Activated B cell treated with CpG ODN at 0.5 μM for 24 hours (primary cell): ENCODE measurements around the gene CYP2D6. TPM values are rescaled to one million over a fixed set of nuclear protein-coding genes. Genes with fewer than 3 reads are reported as not detected.
"Not testable (repeated sequence)": the region's sequence is repeated elsewhere in the genome, so short reads cannot be mapped to it uniquely, and the experiment has no call there.

ENCODE experiments used
- ATAC-seq: fragments of 200-7000 bp; cut with Tn5 transposase; one replicate; pipeline ENCODE4 v1.10.0; 2021; ENCODE audit warnings: low read depth, mild to moderate bottlenecking, moderate library complexity
- CTCF ChIA-PET: fragments of 350-600 bp; sonication (Branson Sonifier 250); formaldehyde crosslinking; loops from one replicate; lab custom pipeline; 2021; ENCODE audit warnings: antibody characterized with exemption; lab: Charles Lee
- POLR2A ChIA-PET: fragments of 350-600 bp; sonication (Branson Sonifier 250); formaldehyde crosslinking; loops from one replicate; lab custom pipeline; 2021; ENCODE audit warnings: antibody characterized with exemption; lab: Charles Lee
- DNase-seq: peaks from one replicate; pipeline ENCODE4 v3.0.0; 2022
- H3K27ac Mint-ChIP-seq: one replicate; pipeline ENCODE4 v1.8.0; 2020; ENCODE audit warnings: mixed read lengths
- H3K27me3 Mint-ChIP-seq: one replicate; pipeline ENCODE4 v1.8.0; 2021; ENCODE audit warnings: mixed read lengths
- H3K36me3 Mint-ChIP-seq: one replicate; pipeline ENCODE4 v1.8.0; 2021; ENCODE audit warnings: low read depth, mixed read lengths
- H3K4me1 Mint-ChIP-seq: one replicate; pipeline ENCODE4 v1.8.0; 2021; ENCODE audit warnings: mixed read lengths
- H3K4me3 Mint-ChIP-seq: one replicate; pipeline ENCODE4 v1.8.0; 2020; ENCODE audit warnings: mild to moderate bottlenecking, mixed read lengths
- H3K9me3 Mint-ChIP-seq: one replicate; pipeline ENCODE4 v1.8.0; 2020; ENCODE audit warnings: mixed read lengths
- CTCF ChIP-seq: fragments of 200-600 bp; IDR thresholded peaks from one replicate; pipeline ENCODE4 v1.8.0; 2022; ENCODE audit warnings: antibody characterized with exemption, mild to moderate bottlenecking
- intact Hi-C: fragments of 100-400 bp; cut with micrococcal nuclease; formaldehyde crosslinking; loops from one replicate; pipeline ENCODE4 v1.15.1; 2024
- total RNA-seq: library from RNA; stranded (reverse); gene quantifications from 2 replicates; pipeline ENCODE4 v1.2.3, GENCODE V29; 2022

The CYP2D6 gene
- 1.3 and 2.8 TPM in 2 replicates for total RNA-seq

DNA sequence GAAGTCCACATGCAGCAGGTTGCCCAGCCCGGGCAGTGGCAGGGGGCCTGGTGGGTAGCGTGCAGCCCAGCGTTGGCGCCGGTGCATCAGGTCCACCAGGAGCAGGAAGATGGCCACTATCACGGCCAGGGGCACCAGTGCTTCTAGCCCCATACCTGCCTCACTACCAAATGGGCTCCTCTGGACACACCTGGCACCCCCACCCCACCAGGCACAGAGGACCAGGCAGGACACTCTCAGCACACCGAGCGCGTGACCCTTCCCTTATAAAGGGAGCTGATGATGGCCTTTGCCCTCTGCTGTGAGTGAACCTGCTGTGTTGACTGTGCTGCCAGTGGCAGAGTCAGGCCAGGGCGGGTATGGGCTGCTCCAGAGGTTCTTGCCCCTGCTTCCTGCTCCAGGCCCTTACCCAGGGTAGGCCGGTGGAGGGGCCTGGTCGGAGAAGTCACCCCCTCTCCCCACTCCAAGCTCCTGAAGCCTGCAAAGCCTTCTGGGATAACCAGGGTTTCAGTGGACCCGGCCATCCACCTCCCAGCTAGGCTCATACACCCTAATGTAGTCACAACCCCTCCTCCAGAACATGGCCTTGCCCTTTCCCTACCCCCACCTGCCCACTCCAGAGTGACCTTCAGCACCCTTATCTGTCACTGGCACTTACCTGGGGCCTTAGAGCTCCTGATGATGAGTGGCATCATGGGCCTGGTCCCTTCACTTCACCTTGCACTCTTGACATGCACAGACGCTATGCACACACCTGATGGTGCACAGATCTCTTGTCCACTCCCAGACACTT lies at the start of gene CYP2D6:
Gene CYP2D6 (minus strand): TSS at position 172 of the 793 bp plus-strand sequence. CDS start 19 bp downstream, at position 153.
- DNase-seq, H3K9me3 Mint-ChIP-seq, H3K27ac Mint-ChIP-seq, H3K27me3 Mint-ChIP-seq, intact Hi-C loops, H3K4me1 Mint-ChIP-seq, POLR2A ChIA-PET, H3K36me3 Mint-ChIP-seq, CTCF ChIA-PET, ATAC-seq, H3K4me3 Mint-ChIP-seq: not testable (repeated sequence)

DNA sequence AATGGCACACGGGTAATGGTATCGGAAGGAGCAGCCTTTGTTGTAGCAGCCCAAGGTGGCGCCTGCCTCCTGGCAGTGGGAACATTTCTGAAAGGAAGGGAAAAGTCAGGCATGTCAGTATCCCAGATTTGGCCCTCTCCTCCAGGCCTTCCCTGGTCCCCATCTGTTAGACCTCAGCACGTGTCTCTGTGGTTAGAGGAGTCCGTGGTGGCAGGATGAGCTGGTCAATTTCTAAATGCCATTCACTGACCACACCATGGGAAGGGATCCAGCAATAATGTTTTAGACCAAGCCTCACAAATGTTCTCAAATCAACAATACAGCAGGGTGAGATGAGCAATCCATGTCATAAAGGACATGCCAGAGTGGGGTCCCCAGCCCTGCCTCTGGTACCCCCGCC lies 49.0 kb upstream of the CYP2D6 start:
- no peak overlapping the region for H3K4me3 Mint-ChIP-seq
- no peak for TF ChIP-seq CTCF
- no peaks in the 10 kb centered on the region for H3K27me3 Mint-ChIP-seq
- DNase-seq (no peak), ATAC-seq (no peak)
- peaks cover 32% of the 10 kb centered on the region for H3K4me1 Mint-ChIP-seq
- peaks cover 37% of the 10 kb centered on the region for H3K36me3 Mint-ChIP-seq
- ChIA-PET CTCF (no interaction called here), POLR2A (interaction anchor here (0.7 kb wide), 2 partner anchors 17 to 481 kb away, joined by 5 to 7 read pairs; no protein-coding TSS in a partner anchor)
- no peaks in the 10 kb centered on the region for H3K9me3 Mint-ChIP-seq
- intact Hi-C loops, result no loop called here
- H3K27ac Mint-ChIP-seq, result no peak overlapping the region

GRCh38 chr22:42178910-42179519 lies 48.4 kb upstream of the CYP2D6 start:
- no peak overlapping the region for H3K4me3 Mint-ChIP-seq
- intact Hi-C loops, result no loop called here

DNA sequence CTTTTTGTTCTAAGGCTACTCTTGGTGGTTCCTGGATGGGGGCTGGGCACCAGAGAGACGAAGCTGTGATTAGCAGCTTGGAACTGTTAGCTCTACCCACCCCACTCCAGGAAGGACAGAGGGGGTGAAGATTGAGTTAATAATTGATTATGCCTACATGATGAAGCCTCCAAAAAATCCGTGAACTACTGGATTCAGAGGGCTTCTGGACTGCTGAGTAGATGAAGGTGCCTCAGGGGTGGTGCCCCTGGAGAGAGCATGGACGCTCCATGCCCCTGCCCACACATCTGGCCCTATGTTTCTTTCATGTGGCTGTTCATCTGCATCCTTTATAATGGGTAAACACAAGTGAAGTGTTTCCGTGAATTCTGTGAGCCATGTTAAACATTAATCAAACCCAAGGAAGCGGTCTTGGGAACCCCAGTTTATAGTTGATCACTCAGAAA lies 47.3 kb upstream of the CYP2D6 start:
- no peak overlapping the region for H3K4me3 Mint-ChIP-seq
- peaks cover 27% of the 10 kb centered on the region for H3K4me1 Mint-ChIP-seq
- ChIA-PET POLR2A (interaction anchor here (0.7 kb wide), 1 partner anchor 83 kb away, joined by 7 read pairs; no protein-coding TSS in a partner anchor), CTCF (no interaction called here)
- H3K9me3 Mint-ChIP-seq, result no peaks in the 10 kb centered on the region
- intact Hi-C loops, result no loop called here
- no peak for TF ChIP-seq CTCF
- H3K36me3 Mint-ChIP-seq, result peaks cover 37% of the 10 kb centered on the region
- no peaks in the 10 kb centered on the region for H3K27me3 Mint-ChIP-seq
- DNase-seq (no peak), ATAC-seq (no peak)
- H3K27ac Mint-ChIP-seq, result no peak overlapping the region

More at GRCh38 chr22:42178910-42179519, 48.4 kb upstream of the CYP2D6 start:
- Mint-ChIP-seq H3K4me1 (peaks cover 28% of the 10 kb centered on the region), H3K27me3 (no peaks in the 10 kb centered on the region), H3K9me3 (no peaks in the 10 kb centered on the region), H3K27ac (no peak overlapping the region), H3K36me3 (peaks cover 37% of the 10 kb centered on the region)
- ChIA-PET CTCF (no interaction called here), POLR2A (interaction anchor here (0.6 to 0.7 kb wide), 4 partner anchors 18 to 701 kb away, joined by 4 to 10 read pairs (median 6); no protein-coding TSS in a partner anchor)
- no peak for TF ChIP-seq CTCF
- no peak for DNase-seq
- ATAC-seq, result no peak

DNA sequence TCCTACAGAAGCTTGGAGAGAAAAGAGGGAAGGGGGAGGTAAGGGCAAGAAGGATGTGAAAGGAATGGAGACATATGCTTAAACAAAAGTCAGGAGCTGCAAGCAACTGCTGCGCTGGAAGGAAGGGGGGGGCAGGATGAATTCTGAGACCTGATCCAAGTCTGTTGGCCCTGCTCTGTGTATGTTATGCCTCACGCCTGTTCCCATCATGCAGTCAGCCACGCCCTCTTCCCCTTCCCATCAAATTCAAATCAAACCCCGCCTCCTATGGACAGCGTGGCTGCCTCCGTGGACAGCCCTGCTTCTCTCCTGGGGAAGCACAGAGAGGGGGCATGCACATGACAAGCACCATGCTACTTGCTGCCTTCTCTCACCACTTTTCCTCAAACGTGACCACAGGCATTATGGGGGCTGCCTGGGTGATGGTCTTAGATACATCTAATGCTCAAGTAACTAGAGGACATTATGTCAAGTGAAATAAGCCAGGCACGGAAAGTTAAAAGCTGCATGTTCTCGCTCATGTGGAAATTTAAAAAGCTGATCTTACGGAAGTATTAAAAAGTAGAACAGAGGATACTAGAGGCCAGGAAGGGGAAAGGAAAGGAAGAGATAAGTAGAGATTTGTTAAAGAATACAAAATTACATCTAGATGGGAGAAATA lies 45.8 kb upstream of the CYP2D6 start:
- intact Hi-C loops, result no loop called here
- Mint-ChIP-seq H3K27me3 (no peaks in the 10 kb centered on the region), H3K27ac (no peak overlapping the region), H3K4me1 (peaks cover 36% of the 10 kb centered on the region), H3K4me3 (no peak overlapping the region), H3K9me3 (no peaks in the 10 kb centered on the region), H3K36me3 (peaks cover 43% of the 10 kb centered on the region)
- no peak for TF ChIP-seq CTCF
- DNase-seq (no peak), ATAC-seq (no peak)
- ChIA-PET POLR2A (no interaction called here), CTCF (interaction anchor here (1.0 kb wide), 1 partner anchor 9 kb away, joined by 3 read pairs; no protein-coding TSS in a partner anchor)
